ENCODE measurements around the gene CEP162. TPM values are rescaled to one million over a fixed set of nuclear protein-coding genes. Genes with fewer than 3 reads are reported as not detected.
"Not testable (repeated sequence)": the region's sequence is repeated elsewhere in the genome, so short reads cannot be mapped to it uniquely, and the experiment has no call there.

Gene CEP162
- total RNA-seq, 4 donors from 2014 or later = 2.0 to 9.6 (median 6.4) TPM

- WGBS = 100% methylated on average over 1 of the region's 1 CpG
These were observed 60.0 kb downstream of the CEP162 start for GRCh38 chr6:84167457-84167856.

GRCh38 chr6:84166395-84166794, 61.0 kb downstream of the CEP162 start:
- no peak for DNase-seq (ENCODE audit: low spot score in 2 of 2)
- peaks cover 31% of the 10 kb centered on the region for H3K36me3 ChIP-seq
- H3K27me3 ChIP-seq = no peaks in the 10 kb centered on the region
- H3K4me1 ChIP-seq = no peaks in the 10 kb centered on the region
- H3K4me3 ChIP-seq = no peak overlapping the region
- H3K27ac ChIP-seq = no peak overlapping the region
- H3K9me3 ChIP-seq = no peaks in the 10 kb centered on the region
- TF ChIP-seq POLR2AphosphoS5 (IDR thresholded peaks at IDR 0.05) = no peak

More at GRCh38 chr6:84167457-84167856, 60.0 kb downstream of the CEP162 start:
- TF ChIP-seq EP300 (IDR thresholded peaks at IDR 0.05) = no peak
- no peak for TF ChIP-seq POLR2AphosphoS5 (IDR thresholded peaks at IDR 0.05)
- no peak for TF ChIP-seq CTCF (IDR thresholded peaks at IDR 0.05)
- TF ChIP-seq POLR2A (IDR thresholded peaks at IDR 0.05) = no peak
- DNase-seq (ENCODE audit: low spot score in 2 of 2) = no peak
- Histone ChIP-seq H3K36me3 (peaks cover 23% of the 10 kb centered on the region), H3K4me3 (no peak overlapping the region), H3K27me3 (no peaks in the 10 kb centered on the region), H3K9me3 (no peaks in the 10 kb centered on the region), H3K4me1 (no peaks in the 10 kb centered on the region), H3K27ac (no peak overlapping the region)

- not testable (repeated sequence) for DNase-seq (ENCODE audit: low spot score in 2 of 2); H3K27me3 ChIP-seq; H3K4me1 ChIP-seq; H3K4me3 ChIP-seq; H3K9me3 ChIP-seq; H3K27ac ChIP-seq
- H3K36me3 ChIP-seq = peaks cover 33% of the 10 kb centered on the region
- 93% methylated on average over 3 of the region's 3 CpGs for WGBS
These were observed 63.1 kb downstream of the CEP162 start for GRCh38 chr6:84164328-84164727.

- no peaks in the 10 kb centered on the region for H3K27me3 ChIP-seq
- no peak overlapping the region for H3K4me3 ChIP-seq
- DNase-seq (ENCODE audit: low spot score in 2 of 2) = no peak
- H3K9me3 ChIP-seq = no peaks in the 10 kb centered on the region
- H3K36me3 ChIP-seq = peaks cover 30% of the 10 kb centered on the region
- no peak overlapping the region for H3K27ac ChIP-seq
- no peaks in the 10 kb centered on the region for H3K4me1 ChIP-seq
- TF ChIP-seq EP300 (IDR thresholded peaks at IDR 0.05) = no peak
- no peak for TF ChIP-seq CTCF (IDR thresholded peaks at IDR 0.05)
- TF ChIP-seq POLR2AphosphoS5 (IDR thresholded peaks at IDR 0.05) = no peak
- no peak for TF ChIP-seq POLR2A (IDR thresholded peaks at IDR 0.05)
- WGBS = 42% methylated on average over 2 of the region's 2 CpGs
These were observed 66.3 kb downstream of the CEP162 start for GRCh38 chr6:84161190-84161589.

- H3K27me3 ChIP-seq = no peaks in the 10 kb centered on the region
- H3K4me3 ChIP-seq = no peak overlapping the region
- H3K9me3 ChIP-seq = no peaks in the 10 kb centered on the region
- H3K27ac ChIP-seq = no peak overlapping the region
- WGBS = 61% methylated on average over 4 of the region's 4 CpGs
- DNase-seq (ENCODE audit: low spot score in 2 of 2) = no peak
- H3K4me1 ChIP-seq = no peaks in the 10 kb centered on the region
- TF ChIP-seq CTCF (IDR thresholded peaks at IDR 0.05) (no peak), POLR2A (IDR thresholded peaks at IDR 0.05) (no peak), EP300 (IDR thresholded peaks at IDR 0.05) (no peak), POLR2AphosphoS5 (IDR thresholded peaks at IDR 0.05) (no peak)
- peaks cover 24% of the 10 kb centered on the region for H3K36me3 ChIP-seq
These were observed 71.1 kb downstream of the CEP162 start for GRCh38 chr6:84156306-84156705.

GRCh38 chr6:84151669-84152068, 75.8 kb downstream of the CEP162 start:
- H3K27ac ChIP-seq = no peak overlapping the region
- H3K36me3 ChIP-seq = peaks cover 9% of the 10 kb centered on the region
- H3K4me1 ChIP-seq = no peaks in the 10 kb centered on the region
- no peak for TF ChIP-seq EP300 (IDR thresholded peaks at IDR 0.05)
- no peak for TF ChIP-seq POLR2AphosphoS5 (IDR thresholded peaks at IDR 0.05)
- no peak for TF ChIP-seq POLR2A (IDR thresholded peaks at IDR 0.05)
- TF ChIP-seq CTCF (IDR thresholded peaks at IDR 0.05) = no peak
- no peak overlapping the region for H3K4me3 ChIP-seq
- no peak for DNase-seq (ENCODE audit: low spot score in 2 of 2)
- no peaks in the 10 kb centered on the region for H3K9me3 ChIP-seq
- no peaks in the 10 kb centered on the region for H3K27me3 ChIP-seq
- WGBS = 95% methylated on average over 1 of the region's 1 CpG
